Measurements from ENCODE around the gene NEU3.

NEU3 gene

DNA sequence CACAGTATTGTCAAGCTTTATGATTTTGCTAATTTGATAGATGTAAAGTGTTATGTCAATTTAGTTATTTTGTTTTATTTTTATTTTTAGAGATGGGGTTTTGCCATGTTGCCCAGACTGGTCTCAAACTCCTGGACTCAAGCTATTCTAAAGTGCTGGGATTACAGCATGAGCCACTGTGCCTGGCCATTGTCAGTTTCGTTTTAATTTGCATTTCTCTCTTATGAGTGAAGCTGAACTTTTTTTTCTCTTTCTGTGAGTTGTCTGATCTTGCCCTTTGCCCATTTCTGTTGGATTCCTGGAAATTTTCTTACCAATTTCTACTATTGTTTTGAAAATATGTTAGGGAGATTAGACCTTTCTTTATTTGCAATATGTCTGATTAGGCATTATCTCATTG, 15.5 kb downstream of the NEU3 start (continued):
- no peak for TF ChIP-seq BACH2 (CRISPR knock-in tag; IDR thresholded peaks at IDR 0.05; ENCODE audit: borderline replicate concordance)
- TF ChIP-seq ISL1 (CRISPR knock-in tag; IDR thresholded peaks at IDR 0.05): no peak
- TF ChIP-seq TOX (CRISPR knock-in tag; IDR thresholded peaks at IDR 0.05; ENCODE audit: borderline replicate concordance): no peak

DNA sequence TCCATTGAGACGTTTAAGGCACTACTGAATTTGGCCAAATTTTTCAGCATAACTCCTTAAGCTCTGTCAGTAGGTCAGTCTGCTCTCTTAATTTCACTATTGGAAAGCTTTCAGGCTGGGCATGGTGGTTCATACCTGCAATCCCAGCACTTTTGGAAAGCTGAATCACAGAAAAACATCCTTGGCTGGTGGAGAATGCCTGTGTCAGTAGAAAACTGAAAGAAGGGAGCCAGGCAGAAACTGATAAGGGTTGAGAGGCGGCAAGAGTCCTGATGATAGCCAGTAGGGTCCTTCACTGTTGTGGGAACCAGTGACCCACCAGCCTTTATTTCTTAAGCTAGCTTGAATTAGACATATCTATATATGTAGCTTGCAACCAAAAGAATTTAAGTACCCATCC, 22.6 kb downstream of the NEU3 start:
- TF ChIP-seq ZNF565 (CRISPR knock-in tag; conservative IDR thresholded peaks at IDR 0.05; ENCODE audit: low read depth) (no peak), ZNF8 (CRISPR knock-in tag; IDR thresholded peaks at IDR 0.05) (no peak), ZFP30 (CRISPR knock-in tag; IDR thresholded peaks at IDR 0.05) (no peak), SNAI2 (CRISPR knock-in tag; IDR thresholded peaks at IDR 0.05) (no peak), PPARA (CRISPR knock-in tag; IDR thresholded peaks at IDR 0.05; ENCODE audit: borderline replicate concordance) (no peak), ZFP3 (CRISPR knock-in tag; IDR thresholded peaks at IDR 0.05) (no peak), GLIS3 (CRISPR knock-in tag; IDR thresholded peaks at IDR 0.05) (no peak), BACH2 (CRISPR knock-in tag; IDR thresholded peaks at IDR 0.05; ENCODE audit: borderline replicate concordance) (no peak), TOX (CRISPR knock-in tag; IDR thresholded peaks at IDR 0.05; ENCODE audit: borderline replicate concordance) (no peak), CSDC2 (CRISPR knock-in tag; IDR thresholded peaks at IDR 0.05) (no peak), ZC3H10 (CRISPR knock-in tag; IDR thresholded peaks at IDR 0.05) (no peak), OSR1 (CRISPR knock-in tag; IDR thresholded peaks at IDR 0.05) (no peak)
- TF ChIP-seq, protein P1, sequence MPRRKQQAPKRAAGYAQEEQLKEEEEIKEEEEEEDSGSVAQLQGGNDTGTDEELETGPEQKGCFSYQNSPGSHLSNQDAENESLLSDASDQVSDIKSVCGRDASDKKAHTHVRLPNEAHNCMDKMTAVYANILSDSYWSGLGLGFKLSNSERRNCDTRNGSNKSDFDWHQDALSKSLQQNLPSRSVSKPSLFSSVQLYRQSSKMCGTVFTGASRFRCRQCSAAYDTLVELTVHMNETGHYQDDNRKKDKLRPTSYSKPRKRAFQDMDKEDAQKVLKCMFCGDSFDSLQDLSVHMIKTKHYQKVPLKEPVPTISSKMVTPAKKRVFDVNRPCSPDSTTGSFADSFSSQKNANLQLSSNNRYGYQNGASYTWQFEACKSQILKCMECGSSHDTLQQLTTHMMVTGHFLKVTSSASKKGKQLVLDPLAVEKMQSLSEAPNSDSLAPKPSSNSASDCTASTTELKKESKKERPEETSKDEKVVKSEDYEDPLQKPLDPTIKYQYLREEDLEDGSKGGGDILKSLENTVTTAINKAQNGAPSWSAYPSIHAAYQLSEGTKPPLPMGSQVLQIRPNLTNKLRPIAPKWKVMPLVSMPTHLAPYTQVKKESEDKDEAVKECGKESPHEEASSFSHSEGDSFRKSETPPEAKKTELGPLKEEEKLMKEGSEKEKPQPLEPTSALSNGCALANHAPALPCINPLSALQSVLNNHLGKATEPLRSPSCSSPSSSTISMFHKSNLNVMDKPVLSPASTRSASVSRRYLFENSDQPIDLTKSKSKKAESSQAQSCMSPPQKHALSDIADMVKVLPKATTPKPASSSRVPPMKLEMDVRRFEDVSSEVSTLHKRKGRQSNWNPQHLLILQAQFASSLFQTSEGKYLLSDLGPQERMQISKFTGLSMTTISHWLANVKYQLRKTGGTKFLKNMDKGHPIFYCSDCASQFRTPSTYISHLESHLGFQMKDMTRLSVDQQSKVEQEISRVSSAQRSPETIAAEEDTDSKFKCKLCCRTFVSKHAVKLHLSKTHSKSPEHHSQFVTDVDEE (CRISPR knock-in tag; IDR thresholded peaks at IDR 0.05): no peak
- TF ChIP-seq, protein P2, sequence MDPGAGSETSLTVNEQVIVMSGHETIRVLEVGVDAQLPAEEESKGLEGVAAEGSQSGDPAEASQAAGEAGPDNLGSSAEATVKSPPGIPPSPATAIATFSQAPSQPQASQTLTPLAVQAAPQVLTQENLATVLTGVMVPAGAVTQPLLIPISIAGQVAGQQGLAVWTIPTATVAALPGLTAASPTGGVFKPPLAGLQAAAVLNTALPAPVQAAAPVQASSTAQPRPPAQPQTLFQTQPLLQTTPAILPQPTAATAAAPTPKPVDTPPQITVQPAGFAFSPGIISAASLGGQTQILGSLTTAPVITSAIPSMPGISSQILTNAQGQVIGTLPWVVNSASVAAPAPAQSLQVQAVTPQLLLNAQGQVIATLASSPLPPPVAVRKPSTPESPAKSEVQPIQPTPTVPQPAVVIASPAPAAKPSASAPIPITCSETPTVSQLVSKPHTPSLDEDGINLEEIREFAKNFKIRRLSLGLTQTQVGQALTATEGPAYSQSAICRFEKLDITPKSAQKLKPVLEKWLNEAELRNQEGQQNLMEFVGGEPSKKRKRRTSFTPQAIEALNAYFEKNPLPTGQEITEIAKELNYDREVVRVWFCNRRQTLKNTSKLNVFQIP (CRISPR knock-in tag; IDR thresholded peaks at IDR 0.05; ENCODE audit: borderline replicate concordance, low read depth): no peak
- TF ChIP-seq, protein P3, sequence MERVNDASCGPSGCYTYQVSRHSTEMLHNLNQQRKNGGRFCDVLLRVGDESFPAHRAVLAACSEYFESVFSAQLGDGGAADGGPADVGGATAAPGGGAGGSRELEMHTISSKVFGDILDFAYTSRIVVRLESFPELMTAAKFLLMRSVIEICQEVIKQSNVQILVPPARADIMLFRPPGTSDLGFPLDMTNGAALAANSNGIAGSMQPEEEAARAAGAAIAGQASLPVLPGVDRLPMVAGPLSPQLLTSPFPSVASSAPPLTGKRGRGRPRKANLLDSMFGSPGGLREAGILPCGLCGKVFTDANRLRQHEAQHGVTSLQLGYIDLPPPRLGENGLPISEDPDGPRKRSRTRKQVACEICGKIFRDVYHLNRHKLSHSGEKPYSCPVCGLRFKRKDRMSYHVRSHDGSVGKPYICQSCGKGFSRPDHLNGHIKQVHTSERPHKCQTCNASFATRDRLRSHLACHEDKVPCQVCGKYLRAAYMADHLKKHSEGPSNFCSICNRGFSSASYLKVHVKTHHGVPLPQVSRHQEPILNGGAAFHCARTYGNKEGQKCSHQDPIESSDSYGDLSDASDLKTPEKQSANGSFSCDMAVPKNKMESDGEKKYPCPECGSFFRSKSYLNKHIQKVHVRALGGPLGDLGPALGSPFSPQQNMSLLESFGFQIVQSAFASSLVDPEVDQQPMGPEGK (CRISPR knock-in tag; IDR thresholded peaks at IDR 0.05; ENCODE audit: borderline replicate concordance): no peak
- ATAC-seq: no peak

DNA sequence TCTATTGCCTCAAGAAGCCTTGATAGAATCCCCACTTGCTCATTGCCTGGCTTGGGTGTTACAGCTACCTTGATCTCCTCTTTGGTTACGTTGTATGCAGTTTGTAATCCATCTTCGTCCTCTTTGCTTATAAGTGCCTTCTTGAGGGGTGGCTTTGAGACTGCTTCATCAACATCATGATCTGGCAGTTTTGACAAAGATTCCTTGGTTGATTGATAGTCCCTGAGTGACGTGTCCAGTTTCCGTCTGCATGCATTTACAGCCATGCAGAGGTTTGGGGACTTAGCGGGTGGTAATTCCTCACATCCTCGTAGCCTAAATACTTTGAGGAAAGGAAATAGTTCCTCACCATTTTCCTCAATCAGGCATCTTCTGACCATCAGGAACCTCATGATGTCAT, 23.1 kb downstream of the NEU3 start:
- no peak for ATAC-seq
- TF ChIP-seq GLIS3 (CRISPR knock-in tag; IDR thresholded peaks at IDR 0.05) (no peak), ZNF70 (CRISPR knock-in tag; IDR thresholded peaks at IDR 0.05) (no peak), TCF4 (CRISPR knock-in tag; IDR thresholded peaks at IDR 0.05; ENCODE audit: borderline replicate concordance) (no peak), PPARA (CRISPR knock-in tag; IDR thresholded peaks at IDR 0.05; ENCODE audit: borderline replicate concordance) (no peak), CSDC2 (CRISPR knock-in tag; IDR thresholded peaks at IDR 0.05) (no peak)
- TF ChIP-seq, protein P4, sequence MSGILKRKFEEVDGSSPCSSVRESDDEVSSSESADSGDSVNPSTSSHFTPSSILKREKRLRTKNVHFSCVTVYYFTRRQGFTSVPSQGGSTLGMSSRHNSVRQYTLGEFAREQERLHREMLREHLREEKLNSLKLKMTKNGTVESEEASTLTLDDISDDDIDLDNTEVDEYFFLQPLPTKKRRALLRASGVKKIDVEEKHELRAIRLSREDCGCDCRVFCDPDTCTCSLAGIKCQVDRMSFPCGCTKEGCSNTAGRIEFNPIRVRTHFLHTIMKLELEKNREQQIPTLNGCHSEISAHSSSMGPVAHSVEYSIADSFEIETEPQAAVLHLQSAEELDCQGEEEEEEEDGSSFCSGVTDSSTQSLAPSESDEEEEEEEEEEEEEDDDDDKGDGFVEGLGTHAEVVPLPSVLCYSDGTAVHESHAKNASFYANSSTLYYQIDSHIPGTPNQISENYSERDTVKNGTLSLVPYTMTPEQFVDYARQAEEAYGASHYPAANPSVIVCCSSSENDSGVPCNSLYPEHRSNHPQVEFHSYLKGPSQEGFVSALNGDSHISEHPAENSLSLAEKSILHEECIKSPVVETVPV (CRISPR knock-in tag; IDR thresholded peaks at IDR 0.05): no peak

DNA sequence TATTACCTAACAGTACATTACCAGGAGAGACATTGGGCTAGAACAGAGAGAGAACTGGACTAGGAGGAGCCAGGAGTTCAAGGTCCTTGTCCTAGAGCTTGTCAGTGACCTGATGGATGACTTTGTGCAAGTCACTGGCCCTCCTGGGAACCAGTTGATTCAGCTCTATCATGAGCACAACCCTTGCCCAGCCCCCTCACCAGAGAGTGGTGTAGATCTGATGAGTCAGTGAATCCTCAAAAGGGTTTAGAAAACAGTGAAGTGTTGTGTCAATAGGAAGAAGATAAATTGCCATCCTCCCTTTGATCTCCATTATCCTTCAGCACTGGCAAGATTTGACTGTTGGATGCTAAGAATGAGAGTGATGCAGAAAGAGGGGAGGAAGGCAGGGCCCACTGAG, 24.3 kb downstream of the NEU3 start:
- TF ChIP-seq ZNF70 (CRISPR knock-in tag; IDR thresholded peaks at IDR 0.05): no peak
- TF ChIP-seq RARB (CRISPR knock-in tag; IDR thresholded peaks at IDR 0.05): no peak
- no peak for TF ChIP-seq ZFP30 (CRISPR knock-in tag; IDR thresholded peaks at IDR 0.05)
- TF ChIP-seq, protein P4 (CRISPR knock-in tag; IDR thresholded peaks at IDR 0.05): no peak
- TF ChIP-seq, protein P3 (CRISPR knock-in tag; IDR thresholded peaks at IDR 0.05; ENCODE audit: borderline replicate concordance): no peak
- no peak for TF ChIP-seq ZNF8 (CRISPR knock-in tag; IDR thresholded peaks at IDR 0.05)
- TF ChIP-seq, protein P5, sequence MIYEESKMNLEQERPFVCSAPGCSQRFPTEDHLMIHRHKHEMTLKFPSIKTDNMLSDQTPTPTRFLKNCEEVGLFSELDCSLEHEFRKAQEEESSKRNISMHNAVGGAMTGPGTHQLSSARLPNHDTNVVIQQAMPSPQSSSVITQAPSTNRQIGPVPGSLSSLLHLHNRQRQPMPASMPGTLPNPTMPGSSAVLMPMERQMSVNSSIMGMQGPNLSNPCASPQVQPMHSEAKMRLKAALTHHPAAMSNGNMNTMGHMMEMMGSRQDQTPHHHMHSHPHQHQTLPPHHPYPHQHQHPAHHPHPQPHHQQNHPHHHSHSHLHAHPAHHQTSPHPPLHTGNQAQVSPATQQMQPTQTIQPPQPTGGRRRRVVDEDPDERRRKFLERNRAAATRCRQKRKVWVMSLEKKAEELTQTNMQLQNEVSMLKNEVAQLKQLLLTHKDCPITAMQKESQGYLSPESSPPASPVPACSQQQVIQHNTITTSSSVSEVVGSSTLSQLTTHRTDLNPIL (CRISPR knock-in tag; IDR thresholded peaks at IDR 0.05; ENCODE audit: low read depth): no peak
- TF ChIP-seq BACH2 (CRISPR knock-in tag; IDR thresholded peaks at IDR 0.05; ENCODE audit: borderline replicate concordance): no peak
- TF ChIP-seq GLIS3 (CRISPR knock-in tag; IDR thresholded peaks at IDR 0.05): no peak
- ATAC-seq: no peak

All from SK-N-SH treated with all-trans-retinoic acid at 6 μM for 48 hours (cell line).